Retinal pigment epithelial cell (primary cell): ENCODE data around the gene GSTO2.

Experiments used
- DNase-seq: peaks from one replicate; pipeline ENCODE4 v3.0.0-alpha.2; 2010; ENCODE audit warnings: low read depth
- H3K4me3 ChIP-seq: 2 replicates; pipeline ENCODE4 v1.5.1; 2011; ENCODE audit warnings: mild to moderate bottlenecking, low read length, control low read depth, moderate library complexity
- CTCF ChIP-seq: conservative IDR thresholded peaks from 2 replicates; pipeline ENCODE4 v1.5.1; 2011; ENCODE audit warnings: low read depth, low read length, control low read depth, inconsistent platforms

GSTO2 gene

GRCh38 chr10:104351061-104351702, 82.2 kb downstream of the GSTO2 start:
- DNase-seq = no peak
- no peak overlapping the region for H3K4me3 ChIP-seq
- no peak for TF ChIP-seq CTCF

GRCh38 chr10:104351919-104352318, 82.9 kb downstream of the GSTO2 start:
- no peak for DNase-seq
- TF ChIP-seq CTCF = no peak
- no peak overlapping the region for H3K4me3 ChIP-seq

- peak within 1 kb of the TSS; percentile 54 for H3K4me3 ChIP-seq
- peak; percentile 55 for DNase-seq
- peak; percentile 71 for TF ChIP-seq CTCF
Measured at GRCh38 chr10:104353325-104354048, 84.5 kb downstream of the GSTO2 start, which contains the start of gene CFAP58. CFAP58 (plus strand) TSS chr10:104353833; CDS start chr10:104353898, 65 bp downstream.
